ENCODE results near the gene CT45A6.
"Not testable (repeated sequence)": the region's sequence is repeated elsewhere in the genome, so short reads cannot be mapped to it uniquely, and the experiment has no call there.

DNA sequence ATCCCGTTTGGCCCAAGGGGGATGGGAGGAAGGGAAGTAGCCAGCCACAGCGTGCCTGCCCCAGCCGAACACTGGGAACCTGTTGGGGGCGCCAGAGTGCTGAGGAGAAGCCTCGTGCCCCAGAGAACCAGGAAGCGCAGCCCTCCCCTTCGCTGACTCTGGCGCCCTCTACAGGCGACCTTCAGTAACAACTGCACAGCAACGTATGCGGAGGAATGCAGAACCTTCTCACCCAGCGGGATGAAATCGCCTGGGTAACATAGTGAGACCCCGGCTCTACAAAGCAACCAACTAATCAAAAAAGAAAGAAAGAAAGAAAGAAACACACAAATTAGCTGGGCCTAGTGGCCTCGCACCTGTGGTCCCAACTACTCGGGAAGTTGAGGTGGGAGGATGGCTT lies 17.2 kb downstream of the CT45A6 start, which contains the start of gene CT45A5:
- TF ChIP-seq, protein P1, sequence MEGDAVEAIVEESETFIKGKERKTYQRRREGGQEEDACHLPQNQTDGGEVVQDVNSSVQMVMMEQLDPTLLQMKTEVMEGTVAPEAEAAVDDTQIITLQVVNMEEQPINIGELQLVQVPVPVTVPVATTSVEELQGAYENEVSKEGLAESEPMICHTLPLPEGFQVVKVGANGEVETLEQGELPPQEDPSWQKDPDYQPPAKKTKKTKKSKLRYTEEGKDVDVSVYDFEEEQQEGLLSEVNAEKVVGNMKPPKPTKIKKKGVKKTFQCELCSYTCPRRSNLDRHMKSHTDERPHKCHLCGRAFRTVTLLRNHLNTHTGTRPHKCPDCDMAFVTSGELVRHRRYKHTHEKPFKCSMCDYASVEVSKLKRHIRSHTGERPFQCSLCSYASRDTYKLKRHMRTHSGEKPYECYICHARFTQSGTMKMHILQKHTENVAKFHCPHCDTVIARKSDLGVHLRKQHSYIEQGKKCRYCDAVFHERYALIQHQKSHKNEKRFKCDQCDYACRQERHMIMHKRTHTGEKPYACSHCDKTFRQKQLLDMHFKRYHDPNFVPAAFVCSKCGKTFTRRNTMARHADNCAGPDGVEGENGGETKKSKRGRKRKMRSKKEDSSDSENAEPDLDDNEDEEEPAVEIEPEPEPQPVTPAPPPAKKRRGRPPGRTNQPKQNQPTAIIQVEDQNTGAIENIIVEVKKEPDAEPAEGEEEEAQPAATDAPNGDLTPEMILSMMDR (IDR thresholded peaks at IDR 0.05) = not testable (repeated sequence)
- not testable (repeated sequence) for TF ChIP-seq POLR2A (IDR thresholded peaks at IDR 0.05)

All from thyroid gland (tissue), 4 donors.